ENCODE data around the gene SNAPIN. TPM values are rescaled to one million over a fixed set of nuclear protein-coding genes. Genes with fewer than 3 reads are reported as not detected.

Gene SNAPIN
- polyA plus RNA-seq, 1 of the 3 experiments (the other 2 are of a cell fraction) = 57.6 TPM

DNA sequence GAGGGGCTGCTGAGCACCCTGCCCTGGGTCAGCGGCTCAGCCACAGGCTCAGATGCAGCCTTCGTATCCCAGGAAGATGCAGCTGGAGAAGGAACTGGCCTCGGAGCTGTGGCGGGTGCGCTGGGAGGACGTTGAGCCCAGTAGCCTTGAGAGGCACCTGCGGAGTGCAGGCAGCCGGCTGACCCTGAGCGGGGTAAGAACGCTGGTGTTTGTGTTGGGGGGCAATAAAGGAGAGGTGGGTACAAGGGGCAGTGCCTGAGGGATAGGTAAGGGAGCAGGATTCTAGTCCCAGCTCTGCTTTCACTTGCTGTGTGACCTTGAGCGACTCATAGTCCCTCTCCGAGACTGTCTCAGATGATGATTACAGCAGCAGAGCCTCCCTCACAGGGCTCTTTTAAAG, 26.4 kb downstream of the SNAPIN start:
- Histone ChIP-seq H3K9me3 (no peaks in the 10 kb centered on the region), H3F3A (replicated peaks; ENCODE audit: insufficient read depth) (no peaks in the 10 kb centered on the region), H3K4me2 (no peak overlapping the region), H3K79me2 (ENCODE audit: insufficient read depth) (no peaks in the 10 kb centered on the region), H2AFZ (ENCODE audit: low read depth) (no peak overlapping the region), H3K4me1 (ENCODE audit: control insufficient read depth in 1 of 2, insufficient read depth in 2 of 2, low read depth in 1 of 2, low read length in 1 of 2) (no peaks in the 10 kb centered on the region), H3K4me3 (ENCODE audit: low read depth in 2 of 2, low read length in 1 of 2) (no peak overlapping the region), H3K36me3 (replicated peaks in 1 of 2; ENCODE audit: control insufficient read depth in 1 of 2, insufficient read depth in 2 of 2, low read length in 1 of 2) (no peaks in the 10 kb centered on the region), H3K9me2 (no peaks in the 10 kb centered on the region), H3K9ac (no peak overlapping the region), H3K27me3 (ENCODE audit: insufficient read depth) (peaks cover 10% of the 10 kb centered on the region; the same call in 1 of the 2 replicates), H3K27ac (ENCODE audit: low read depth in 2 of 2, low read length in 1 of 2) (no peak overlapping the region), H4K20me1 (ENCODE audit: insufficient read depth) (no peaks in the 10 kb centered on the region)
- CTCF ChIA-PET = no interaction called here
- POLR2A ChIA-PET = no interaction called here
- TF ChIP-seq EP300 (IDR thresholded peaks at IDR 0.05; ENCODE audit: borderline replicate concordance in 1 of 2, low read depth in 1 of 2, low read length in 1 of 2) = no peak
- TF ChIP-seq, protein P1, sequence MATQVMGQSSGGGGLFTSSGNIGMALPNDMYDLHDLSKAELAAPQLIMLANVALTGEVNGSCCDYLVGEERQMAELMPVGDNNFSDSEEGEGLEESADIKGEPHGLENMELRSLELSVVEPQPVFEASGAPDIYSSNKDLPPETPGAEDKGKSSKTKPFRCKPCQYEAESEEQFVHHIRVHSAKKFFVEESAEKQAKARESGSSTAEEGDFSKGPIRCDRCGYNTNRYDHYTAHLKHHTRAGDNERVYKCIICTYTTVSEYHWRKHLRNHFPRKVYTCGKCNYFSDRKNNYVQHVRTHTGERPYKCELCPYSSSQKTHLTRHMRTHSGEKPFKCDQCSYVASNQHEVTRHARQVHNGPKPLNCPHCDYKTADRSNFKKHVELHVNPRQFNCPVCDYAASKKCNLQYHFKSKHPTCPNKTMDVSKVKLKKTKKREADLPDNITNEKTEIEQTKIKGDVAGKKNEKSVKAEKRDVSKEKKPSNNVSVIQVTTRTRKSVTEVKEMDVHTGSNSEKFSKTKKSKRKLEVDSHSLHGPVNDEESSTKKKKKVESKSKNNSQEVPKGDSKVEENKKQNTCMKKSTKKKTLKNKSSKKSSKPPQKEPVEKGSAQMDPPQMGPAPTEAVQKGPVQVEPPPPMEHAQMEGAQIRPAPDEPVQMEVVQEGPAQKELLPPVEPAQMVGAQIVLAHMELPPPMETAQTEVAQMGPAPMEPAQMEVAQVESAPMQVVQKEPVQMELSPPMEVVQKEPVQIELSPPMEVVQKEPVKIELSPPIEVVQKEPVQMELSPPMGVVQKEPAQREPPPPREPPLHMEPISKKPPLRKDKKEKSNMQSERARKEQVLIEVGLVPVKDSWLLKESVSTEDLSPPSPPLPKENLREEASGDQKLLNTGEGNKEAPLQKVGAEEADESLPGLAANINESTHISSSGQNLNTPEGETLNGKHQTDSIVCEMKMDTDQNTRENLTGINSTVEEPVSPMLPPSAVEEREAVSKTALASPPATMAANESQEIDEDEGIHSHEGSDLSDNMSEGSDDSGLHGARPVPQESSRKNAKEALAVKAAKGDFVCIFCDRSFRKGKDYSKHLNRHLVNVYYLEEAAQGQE (IDR thresholded peaks at IDR 0.05; ENCODE audit: low read depth, low read length) = no peak
- no peak for TF ChIP-seq NRF1 (IDR thresholded peaks at IDR 0.05; ENCODE audit: low read depth, low read length)
- TF ChIP-seq, protein P2, sequence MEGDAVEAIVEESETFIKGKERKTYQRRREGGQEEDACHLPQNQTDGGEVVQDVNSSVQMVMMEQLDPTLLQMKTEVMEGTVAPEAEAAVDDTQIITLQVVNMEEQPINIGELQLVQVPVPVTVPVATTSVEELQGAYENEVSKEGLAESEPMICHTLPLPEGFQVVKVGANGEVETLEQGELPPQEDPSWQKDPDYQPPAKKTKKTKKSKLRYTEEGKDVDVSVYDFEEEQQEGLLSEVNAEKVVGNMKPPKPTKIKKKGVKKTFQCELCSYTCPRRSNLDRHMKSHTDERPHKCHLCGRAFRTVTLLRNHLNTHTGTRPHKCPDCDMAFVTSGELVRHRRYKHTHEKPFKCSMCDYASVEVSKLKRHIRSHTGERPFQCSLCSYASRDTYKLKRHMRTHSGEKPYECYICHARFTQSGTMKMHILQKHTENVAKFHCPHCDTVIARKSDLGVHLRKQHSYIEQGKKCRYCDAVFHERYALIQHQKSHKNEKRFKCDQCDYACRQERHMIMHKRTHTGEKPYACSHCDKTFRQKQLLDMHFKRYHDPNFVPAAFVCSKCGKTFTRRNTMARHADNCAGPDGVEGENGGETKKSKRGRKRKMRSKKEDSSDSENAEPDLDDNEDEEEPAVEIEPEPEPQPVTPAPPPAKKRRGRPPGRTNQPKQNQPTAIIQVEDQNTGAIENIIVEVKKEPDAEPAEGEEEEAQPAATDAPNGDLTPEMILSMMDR (IDR thresholded peaks at IDR 0.05) = no peak
- TF ChIP-seq, protein P3, sequence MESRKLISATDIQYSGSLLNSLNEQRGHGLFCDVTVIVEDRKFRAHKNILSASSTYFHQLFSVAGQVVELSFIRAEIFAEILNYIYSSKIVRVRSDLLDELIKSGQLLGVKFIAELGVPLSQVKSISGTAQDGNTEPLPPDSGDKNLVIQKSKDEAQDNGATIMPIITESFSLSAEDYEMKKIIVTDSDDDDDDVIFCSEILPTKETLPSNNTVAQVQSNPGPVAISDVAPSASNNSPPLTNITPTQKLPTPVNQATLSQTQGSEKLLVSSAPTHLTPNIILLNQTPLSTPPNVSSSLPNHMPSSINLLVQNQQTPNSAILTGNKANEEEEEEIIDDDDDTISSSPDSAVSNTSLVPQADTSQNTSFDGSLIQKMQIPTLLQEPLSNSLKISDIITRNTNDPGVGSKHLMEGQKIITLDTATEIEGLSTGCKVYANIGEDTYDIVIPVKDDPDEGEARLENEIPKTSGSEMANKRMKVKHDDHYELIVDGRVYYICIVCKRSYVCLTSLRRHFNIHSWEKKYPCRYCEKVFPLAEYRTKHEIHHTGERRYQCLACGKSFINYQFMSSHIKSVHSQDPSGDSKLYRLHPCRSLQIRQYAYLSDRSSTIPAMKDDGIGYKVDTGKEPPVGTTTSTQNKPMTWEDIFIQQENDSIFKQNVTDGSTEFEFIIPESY (IDR thresholded peaks at IDR 0.05; ENCODE audit: borderline replicate concordance, low read depth) = no peak
- TF ChIP-seq RFX5 (IDR thresholded peaks at IDR 0.05; ENCODE audit: low read length) = no peak
- no peak for TF ChIP-seq RAD21 (IDR thresholded peaks at IDR 0.05; ENCODE audit: low read length)
- 84% methylated on average over 12 of the region's 12 CpGs for WGBS (ENCODE audit: low lambda C conversion rate)
- no peak for DNase-seq
